ENCODE results near the gene GNAL. TPM values are rescaled to one million over a fixed set of nuclear protein-coding genes. Genes with fewer than 3 reads are reported as not detected.
"Not testable (repeated sequence)": the region's sequence is repeated elsewhere in the genome, so short reads cannot be mapped to it uniquely, and the experiment has no call there.

The GNAL gene
- total RNA-seq, 4 donors from 2014 or later = 4.4 to 35.4 (median 9.1) TPM

DNA sequence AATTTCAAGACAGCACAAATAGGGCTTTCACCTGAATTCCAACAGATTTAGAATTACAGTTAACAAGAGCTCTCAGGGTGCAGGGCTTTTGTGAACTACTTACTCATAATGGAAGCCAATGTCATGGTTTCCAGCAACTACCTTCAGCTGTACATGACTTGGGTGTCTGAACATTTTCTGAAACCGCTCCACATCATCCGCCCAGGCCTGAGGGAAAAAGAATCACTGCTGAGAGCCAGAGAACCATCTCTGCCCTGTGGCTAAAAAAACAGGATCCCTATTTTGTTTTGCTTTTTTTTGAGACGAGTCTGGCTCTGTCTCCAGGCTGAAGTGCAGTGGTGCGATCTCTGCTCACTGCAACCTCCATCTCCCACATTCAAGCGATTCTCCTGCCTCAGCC is 200.2 kb downstream of the GNAL start:
- Histone ChIP-seq H3K9me3 (no peaks in the 10 kb centered on the region), H3K4me1 (no peaks in the 10 kb centered on the region), H3K4me3 (no peak overlapping the region), H3K27ac (no peak overlapping the region), H3K27me3 (no peaks in the 10 kb centered on the region), H3K36me3 (peaks cover 0 to 82% of the 10 kb centered on the region in 2 donors)
- DNase-seq (no peak), ATAC-seq (no peak)
- in situ Hi-C loops (cut with MboI; ENCODE audit: low sequenced_read_pairs in 4 of 4) = no loop called here
- no peak for TF ChIP-seq POLR2A (IDR thresholded peaks at IDR 0.05)
- TF ChIP-seq, protein P1, sequence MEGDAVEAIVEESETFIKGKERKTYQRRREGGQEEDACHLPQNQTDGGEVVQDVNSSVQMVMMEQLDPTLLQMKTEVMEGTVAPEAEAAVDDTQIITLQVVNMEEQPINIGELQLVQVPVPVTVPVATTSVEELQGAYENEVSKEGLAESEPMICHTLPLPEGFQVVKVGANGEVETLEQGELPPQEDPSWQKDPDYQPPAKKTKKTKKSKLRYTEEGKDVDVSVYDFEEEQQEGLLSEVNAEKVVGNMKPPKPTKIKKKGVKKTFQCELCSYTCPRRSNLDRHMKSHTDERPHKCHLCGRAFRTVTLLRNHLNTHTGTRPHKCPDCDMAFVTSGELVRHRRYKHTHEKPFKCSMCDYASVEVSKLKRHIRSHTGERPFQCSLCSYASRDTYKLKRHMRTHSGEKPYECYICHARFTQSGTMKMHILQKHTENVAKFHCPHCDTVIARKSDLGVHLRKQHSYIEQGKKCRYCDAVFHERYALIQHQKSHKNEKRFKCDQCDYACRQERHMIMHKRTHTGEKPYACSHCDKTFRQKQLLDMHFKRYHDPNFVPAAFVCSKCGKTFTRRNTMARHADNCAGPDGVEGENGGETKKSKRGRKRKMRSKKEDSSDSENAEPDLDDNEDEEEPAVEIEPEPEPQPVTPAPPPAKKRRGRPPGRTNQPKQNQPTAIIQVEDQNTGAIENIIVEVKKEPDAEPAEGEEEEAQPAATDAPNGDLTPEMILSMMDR (IDR thresholded peaks at IDR 0.05 in 4 of 5, conservative IDR thresholded peaks at IDR 0.05 in 1 of 5) = no peak
- intact Hi-C loops (cut with DNase I; ENCODE audit: low total_unique reads) = no loop called here

DNA sequence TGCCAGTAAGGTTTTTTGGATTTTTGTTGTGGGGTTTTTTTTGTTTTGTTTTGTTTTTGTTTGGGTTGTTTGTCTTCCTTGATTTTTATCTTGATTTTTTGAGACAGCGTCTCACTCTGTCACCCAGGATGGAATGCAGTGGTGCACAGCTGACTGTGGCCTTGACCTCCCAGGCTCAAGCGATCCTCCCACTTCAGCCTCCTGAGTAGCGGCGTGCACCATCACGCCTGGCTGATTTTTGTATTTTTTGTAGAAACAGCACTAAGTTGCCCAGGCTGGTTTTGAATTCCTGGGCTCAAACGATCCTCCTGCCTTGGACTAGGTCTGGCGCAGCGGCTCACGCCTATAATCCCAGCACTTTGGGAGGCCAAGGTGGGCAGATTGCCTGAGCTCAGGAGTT is 202.7 kb downstream of the GNAL start:
- TF ChIP-seq, protein P1 (IDR thresholded peaks at IDR 0.05 in 4 of 5, conservative IDR thresholded peaks at IDR 0.05 in 1 of 5) = no peak
- no peak for TF ChIP-seq POLR2A (IDR thresholded peaks at IDR 0.05)
- Histone ChIP-seq H3K27ac (no peak overlapping the region), H3K36me3 (peaks cover 0 to 78% of the 10 kb centered on the region in 2 donors), H3K4me3 (no peak overlapping the region), H3K4me1 (no peaks in the 10 kb centered on the region), H3K27me3 (no peaks in the 10 kb centered on the region), H3K9me3 (no peaks in the 10 kb centered on the region)
- ATAC-seq (no peak), DNase-seq (no peak)
- in situ Hi-C loops (cut with MboI; ENCODE audit: low sequenced_read_pairs in 4 of 4) (no loop called here), intact Hi-C loops (cut with DNase I; ENCODE audit: low total_unique reads) (no loop called here)

DNA sequence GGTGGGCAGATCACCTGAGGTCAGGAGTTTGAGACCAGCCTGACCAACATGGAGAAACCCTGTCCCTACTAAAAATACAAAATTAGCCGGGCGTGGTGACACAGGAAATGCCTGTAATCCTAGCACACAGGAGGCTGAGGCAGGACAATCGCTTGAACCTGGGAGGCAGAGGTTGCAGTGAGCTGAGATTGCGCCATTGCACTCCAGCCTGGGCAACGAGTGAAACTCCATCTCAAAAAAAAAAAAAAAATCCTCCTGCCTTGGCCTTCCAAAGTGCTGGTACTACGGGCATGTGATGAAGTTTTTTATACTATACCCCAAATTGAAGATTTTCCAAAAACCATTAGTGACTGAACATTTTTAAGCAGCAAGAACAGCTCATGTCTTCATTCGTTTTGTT is 203.4 kb downstream of the GNAL start:
- DNase-seq; intact Hi-C loops (cut with DNase I; ENCODE audit: low total_unique reads); in situ Hi-C loops (cut with MboI; ENCODE audit: low sequenced_read_pairs in 4 of 4); H3K4me1 ChIP-seq; H3K27me3 ChIP-seq; H3K27ac ChIP-seq; H3K9me3 ChIP-seq; H3K4me3 ChIP-seq; ATAC-seq: not testable (repeated sequence)
- peaks cover 0 to 72% of the 10 kb centered on the region in 2 donors for H3K36me3 ChIP-seq

DNA sequence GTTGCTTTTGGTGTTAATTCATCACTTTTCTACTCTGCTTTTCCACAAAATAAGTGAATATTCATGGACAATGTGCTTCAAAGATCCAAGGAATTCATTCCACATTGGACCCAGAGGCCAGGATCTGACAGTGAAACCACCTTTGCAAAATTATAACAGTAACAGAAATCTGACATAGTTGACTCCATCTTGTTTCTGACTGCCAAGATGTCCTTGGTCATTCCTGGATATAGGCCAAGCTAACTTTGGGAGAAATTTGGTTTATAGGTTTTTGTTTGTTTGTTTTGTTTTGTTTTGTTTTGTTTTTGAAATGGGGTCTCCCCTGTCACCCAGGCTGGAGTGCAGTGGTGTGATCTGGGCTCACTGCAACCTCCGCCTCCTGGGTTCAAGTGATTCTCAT is 208.7 kb downstream of the GNAL start:
- Histone ChIP-seq H3K4me1 (no peaks in the 10 kb centered on the region), H3K9me3 (no peaks in the 10 kb centered on the region), H3K27ac (no peak overlapping the region), H3K27me3 (no peaks in the 10 kb centered on the region), H3K36me3 (peaks cover 0 to 45% of the 10 kb centered on the region in 2 donors), H3K4me3 (no peak overlapping the region)
- in situ Hi-C loops (cut with MboI; ENCODE audit: low sequenced_read_pairs in 4 of 4) = no loop called here
- TF ChIP-seq POLR2A (IDR thresholded peaks at IDR 0.05) = no peak
- TF ChIP-seq, protein P1 (IDR thresholded peaks at IDR 0.05 in 4 of 5, conservative IDR thresholded peaks at IDR 0.05 in 1 of 5) = no peak
- intact Hi-C loops (cut with DNase I; ENCODE audit: low total_unique reads) = no loop called here
- ATAC-seq (no peak), DNase-seq (no peak)

DNA sequence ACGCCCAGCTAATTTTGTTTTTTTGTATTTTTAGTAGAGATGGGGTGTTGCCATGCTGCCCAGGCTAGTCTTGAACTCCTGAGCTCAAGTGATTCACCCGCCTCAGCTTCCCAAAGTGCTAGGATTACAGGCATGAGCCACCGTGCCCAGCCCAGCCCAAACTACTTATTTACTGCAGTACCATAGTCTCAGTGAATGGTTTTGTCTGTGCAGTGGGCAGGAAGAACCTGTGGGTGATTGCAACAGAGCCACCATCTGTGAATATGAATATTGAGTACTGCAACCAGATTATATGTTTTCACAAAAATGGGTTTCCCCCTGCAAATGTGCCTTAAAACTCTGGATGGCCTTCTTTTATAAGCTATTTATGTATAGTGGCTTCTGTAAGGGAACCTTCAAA is 210.0 kb downstream of the GNAL start:
- H3K27me3 ChIP-seq = no peaks in the 10 kb centered on the region
- TF ChIP-seq POLR2A (IDR thresholded peaks at IDR 0.05) = no peak
- TF ChIP-seq, protein P1 (IDR thresholded peaks at IDR 0.05 in 4 of 5, conservative IDR thresholded peaks at IDR 0.05 in 1 of 5) = no peak
- no peaks in the 10 kb centered on the region for H3K4me1 ChIP-seq
- H3K36me3 ChIP-seq = peaks cover 0 to 41% of the 10 kb centered on the region in 2 donors
- no peak for DNase-seq
- no peaks in the 10 kb centered on the region for H3K9me3 ChIP-seq
- intact Hi-C loops (cut with DNase I; ENCODE audit: low total_unique reads) (no loop called here), in situ Hi-C loops (cut with MboI; ENCODE audit: low sequenced_read_pairs in 4 of 4) (no loop called here)
- ATAC-seq = no peak
- no peak overlapping the region for H3K27ac ChIP-seq
- no peak overlapping the region for H3K4me3 ChIP-seq
